ENCODE data around the gene UGT1A7. TPM values are rescaled to one million over a fixed set of nuclear protein-coding genes. Genes with fewer than 3 reads are reported as not detected.

UGT1A7 gene
- total RNA-seq, 2 donors from 2014 or later, result 0.46 TPM; not detected in 1

- H3K27me3 ChIP-seq (replicated peaks; ENCODE audit: insufficient read depth), result no peaks in the 10 kb centered on the region
- no peak for DNase-seq (ENCODE audit: low spot score)
- TF ChIP-seq POLR2A (IDR thresholded peaks at IDR 0.05) (no peak), CTCF (IDR thresholded peaks at IDR 0.05) (no peak), POLR2AphosphoS5 (IDR thresholded peaks at IDR 0.05) (no peak)
- 82% methylated on average over 17 of the region's 17 CpGs for WGBS
- intact Hi-C loops (cut with DNase I), result no loop called here
- H3K36me3 ChIP-seq, result no peaks in the 10 kb centered on the region
- no peak overlapping the region for H3K4me3 ChIP-seq
- H3K27ac ChIP-seq, result no peak overlapping the region
- no peaks in the 10 kb centered on the region for H3K9me3 ChIP-seq
- no peaks in the 10 kb centered on the region for H3K4me1 ChIP-seq (replicated peaks)
These were observed 137.2 kb downstream of the UGT1A7 start for GRCh38 chr2:233818639-233819621.

- Histone ChIP-seq H3K4me1 (replicated peaks) (no peaks in the 10 kb centered on the region), H3K9me3 (no peaks in the 10 kb centered on the region), H3K36me3 (no peaks in the 10 kb centered on the region), H3K4me3 (no peak overlapping the region), H3K27me3 (replicated peaks; ENCODE audit: insufficient read depth) (no peaks in the 10 kb centered on the region), H3K27ac (no peak overlapping the region)
- intact Hi-C loops (cut with DNase I), result no loop called here
- TF ChIP-seq CTCF (IDR thresholded peaks at IDR 0.05) (no peak), POLR2AphosphoS5 (IDR thresholded peaks at IDR 0.05) (no peak), POLR2A (IDR thresholded peaks at IDR 0.05) (no peak)
- WGBS, result 91% methylated on average over 18 of the region's 18 CpGs
- DNase-seq (ENCODE audit: low spot score), result no peak
These were observed 138.4 kb downstream of the UGT1A7 start for GRCh38 chr2:233819884-233820773.

- Histone ChIP-seq H3K36me3 (no peaks in the 10 kb centered on the region), H3K27ac (no peak overlapping the region), H3K27me3 (replicated peaks; ENCODE audit: insufficient read depth) (no peaks in the 10 kb centered on the region), H3K4me3 (no peak overlapping the region), H3K9me3 (no peaks in the 10 kb centered on the region), H3K4me1 (replicated peaks) (no peaks in the 10 kb centered on the region)
- intact Hi-C loops (cut with DNase I), result no loop called here
- DNase-seq (ENCODE audit: low spot score), result no peak
- TF ChIP-seq POLR2A (IDR thresholded peaks at IDR 0.05) (no peak), CTCF (IDR thresholded peaks at IDR 0.05) (no peak), POLR2AphosphoS5 (IDR thresholded peaks at IDR 0.05) (no peak)
- WGBS, result 84% methylated on average over 6 of the region's 6 CpGs
These were observed 139.0 kb downstream of the UGT1A7 start for GRCh38 chr2:233820774-233821105.

- Histone ChIP-seq H3K36me3 (no peaks in the 10 kb centered on the region), H3K4me1 (replicated peaks) (no peaks in the 10 kb centered on the region), H3K27me3 (replicated peaks; ENCODE audit: insufficient read depth) (no peaks in the 10 kb centered on the region), H3K9me3 (no peaks in the 10 kb centered on the region), H3K27ac (no peak overlapping the region), H3K4me3 (no peak overlapping the region)
- DNase-seq (ENCODE audit: low spot score), result no peak
- no peak for TF ChIP-seq CTCF (IDR thresholded peaks at IDR 0.05)
- TF ChIP-seq POLR2A (IDR thresholded peaks at IDR 0.05), result no peak
- TF ChIP-seq POLR2AphosphoS5 (IDR thresholded peaks at IDR 0.05), result no peak
- 95% methylated on average over 3 of the region's 3 CpGs for WGBS
- intact Hi-C loops (cut with DNase I), result no loop called here
These were observed 139.5 kb downstream of the UGT1A7 start for GRCh38 chr2:233821196-233821595.

All from prostate gland (tissue), 2 donors.